Measurements from ENCODE around the gene LRRC75A.
"Not testable (repeated sequence)": the region's sequence is repeated elsewhere in the genome, so short reads cannot be mapped to it uniquely, and the experiment has no call there.

LRRC75A gene

GRCh38 chr17:16429083-16429482, 62.9 kb downstream of the LRRC75A start:
- DNase-seq, result no peak

- no peak for DNase-seq
These were observed 63.7 kb downstream of the LRRC75A start for GRCh38 chr17:16428098-16428882.

- DNase-seq, result no peak
These were observed 65.0 kb downstream of the LRRC75A start for GRCh38 chr17:16427020-16427419.

DNA sequence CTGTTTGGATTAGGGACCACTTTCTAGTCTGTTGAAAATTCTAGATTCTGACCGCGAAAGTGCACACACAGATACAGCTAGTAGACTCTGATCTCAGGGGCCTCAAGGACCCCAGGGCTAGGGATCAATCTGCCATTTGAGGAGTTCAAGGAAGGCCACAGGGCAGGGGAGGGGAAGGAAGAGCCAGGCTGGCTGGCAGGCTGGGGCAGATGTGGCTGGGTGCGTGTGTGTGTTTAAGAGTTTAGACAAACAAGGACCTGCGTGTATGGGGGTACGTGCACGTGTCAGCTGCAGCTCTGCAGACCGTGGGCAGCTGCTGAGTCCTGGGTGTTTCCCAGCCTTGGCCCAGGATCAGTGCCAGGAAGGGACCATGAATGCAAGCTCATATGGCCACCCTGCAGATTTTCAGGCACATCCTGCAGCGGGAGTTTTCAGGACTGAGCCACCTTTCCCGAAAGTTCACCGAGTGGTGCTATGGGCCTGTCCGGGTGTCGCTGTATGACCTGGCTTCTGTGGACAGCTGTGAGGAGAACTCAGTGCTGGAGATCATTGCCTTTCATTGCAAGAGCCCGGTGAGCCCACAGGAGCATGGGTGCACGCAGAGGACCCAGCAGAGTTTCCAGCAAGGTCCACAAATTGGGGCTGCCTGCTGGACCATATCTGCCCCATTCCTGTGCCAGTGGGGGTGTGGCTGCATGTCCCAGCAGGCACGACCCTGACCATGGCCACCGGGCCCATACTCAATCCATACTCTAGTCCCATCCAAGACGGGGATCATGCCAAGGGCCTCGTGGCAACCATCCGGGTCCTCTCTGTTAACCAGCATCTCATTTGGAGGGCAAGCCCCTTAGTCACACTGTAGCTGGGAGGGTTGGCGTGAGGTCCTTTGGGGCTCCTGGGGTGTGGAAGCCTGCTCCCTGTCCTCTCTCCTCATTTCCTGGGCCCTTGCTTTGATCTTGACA, 66.0 kb downstream of the LRRC75A start:
- peak; percentile 45 for DNase-seq

- no peak for DNase-seq
These were observed 66.8 kb downstream of the LRRC75A start for GRCh38 chr17:16425202-16425601.

- no peak for DNase-seq
These were observed 68.6 kb downstream of the LRRC75A start for GRCh38 chr17:16423226-16423872.

DNA sequence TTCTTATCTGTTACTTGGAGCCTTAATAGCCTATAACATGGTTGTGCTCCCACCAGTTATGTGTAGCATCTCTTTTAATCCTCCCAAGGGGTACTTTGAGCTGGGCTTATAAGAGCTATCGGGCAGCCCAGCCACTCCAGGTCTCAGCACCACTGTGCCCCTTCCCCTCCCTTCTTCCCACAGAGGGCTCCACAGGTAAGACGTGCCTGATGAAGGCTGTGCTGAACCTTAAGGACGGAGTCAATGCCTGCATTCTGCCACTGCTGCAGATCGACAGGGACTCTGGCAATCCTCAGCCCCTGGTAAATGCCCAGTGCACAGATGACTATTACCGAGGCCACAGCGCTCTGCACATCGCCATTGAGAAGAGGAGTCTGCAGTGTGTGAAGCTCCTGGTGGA, 69.6 kb downstream of the LRRC75A start:
- DNase-seq, result no peak

- DNase-seq, result no peak
These were observed 72.1 kb downstream of the LRRC75A start for GRCh38 chr17:16419929-16420271.

- DNase-seq, result no peak
These were observed 72.7 kb downstream of the LRRC75A start for GRCh38 chr17:16419074-16419928.

DNA sequence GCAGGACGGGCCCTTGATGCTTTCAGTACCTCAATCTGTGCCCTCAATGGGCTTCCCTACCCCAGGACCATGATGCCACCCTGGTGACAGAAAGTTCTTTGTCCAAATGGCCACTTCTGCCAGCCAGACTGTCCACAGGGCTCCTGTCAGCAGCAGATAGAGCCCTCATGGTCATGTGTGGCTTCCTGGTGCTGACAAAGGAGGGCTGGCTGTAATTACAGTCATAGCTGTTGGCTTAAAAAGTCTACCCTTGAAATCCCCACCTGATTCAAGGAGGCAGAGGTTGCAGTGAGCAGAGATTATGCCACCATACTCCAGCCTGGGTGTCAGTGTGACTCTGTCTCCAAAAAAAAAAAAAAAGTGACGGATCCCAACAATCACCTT, 73.3 kb downstream of the LRRC75A start:
- DNase-seq, result no peak

GRCh38 chr17:16417896-16418684, 73.9 kb downstream of the LRRC75A start:
- DNase-seq, result no peak

DNA sequence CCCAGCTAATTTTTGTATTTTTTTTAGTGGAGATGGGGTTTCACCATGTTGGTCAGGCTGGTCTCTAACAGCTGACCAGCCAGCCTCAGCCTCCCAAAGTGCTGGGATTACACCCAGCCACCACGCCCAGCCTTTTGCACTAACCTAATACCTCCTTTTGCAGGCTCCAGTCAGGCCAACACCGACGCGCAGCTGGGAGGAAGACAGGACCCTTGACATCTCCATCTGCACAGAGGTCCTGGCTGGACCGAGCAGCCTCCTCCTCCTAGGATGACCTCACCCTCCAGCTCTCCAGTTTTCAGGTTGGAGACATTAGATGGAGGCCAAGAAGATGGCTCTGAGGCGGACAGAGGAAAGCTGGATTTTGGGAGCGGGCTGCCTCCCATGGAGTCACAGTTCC, 74.6 kb downstream of the LRRC75A start:
- no peak for DNase-seq

- no peak for DNase-seq
These were observed 76.7 kb downstream of the LRRC75A start, which contains the start of gene TRPV2 for GRCh38 chr17:16415031-16415924. TRPV2 (plus strand) TSS chr17:16415571; CDS start chr17:16417669, 2,098 bp downstream.

- peak; percentile 20 for DNase-seq
These were observed 83.9 kb downstream of the LRRC75A start for GRCh38 chr17:16407911-16408588.

GRCh38 chr17:16406742-16407674, 85.0 kb downstream of the LRRC75A start:
- no peak for DNase-seq

DNA sequence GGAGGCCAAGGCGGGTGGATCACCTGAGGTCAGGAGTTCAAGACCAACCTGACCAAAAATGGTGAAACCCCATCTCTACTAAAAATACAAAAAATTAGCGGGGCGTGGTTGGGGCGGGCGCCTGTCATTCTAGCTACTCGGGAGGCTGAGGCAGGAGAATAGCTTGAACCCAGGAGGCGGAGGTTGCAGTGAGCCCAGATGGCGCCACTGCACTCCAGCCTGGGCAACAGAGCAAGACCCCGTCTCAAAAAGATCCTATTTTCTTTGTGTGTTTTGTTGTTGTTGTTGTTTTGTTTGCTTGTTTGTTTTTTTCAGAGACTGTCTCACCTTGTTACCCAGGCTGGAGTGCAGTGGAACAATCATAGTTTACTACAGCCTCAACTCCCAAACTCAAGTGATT, 88.1 kb downstream of the LRRC75A start:
- DNase-seq, result not testable (repeated sequence)

GRCh38 chr17:16398270-16399267, 93.4 kb downstream of the LRRC75A start:
- DNase-seq, result no peak
